ENCODE results near the gene SPO11.

SPO11 gene, protein sequence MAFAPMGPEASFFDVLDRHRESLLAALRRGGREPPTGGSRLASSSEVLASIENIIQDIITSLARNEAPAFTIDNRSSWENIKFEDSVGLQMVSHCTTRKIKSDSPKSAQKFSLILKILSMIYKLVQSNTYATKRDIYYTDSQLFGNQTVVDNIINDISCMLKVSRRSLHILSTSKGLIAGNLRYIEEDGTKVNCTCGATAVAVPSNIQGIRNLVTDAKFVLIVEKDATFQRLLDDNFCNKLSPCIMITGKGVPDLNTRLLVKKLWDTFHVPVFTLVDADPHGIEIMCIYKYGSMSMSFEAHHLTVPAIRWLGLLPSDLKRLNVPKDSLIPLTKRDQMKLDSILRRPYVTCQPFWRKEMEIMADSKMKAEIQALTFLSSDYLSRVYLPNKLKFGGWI

GRCh38 chr20:57329608-57330221, at the start of gene SPO11:
SPO11 (plus strand) TSS chr20:57329803; CDS start chr20:57329868, 65 bp downstream.
- H3K27ac ChIP-seq (ENCODE audit: low read depth, low read length), result no peak within 1 kb of the TSS
- no peaks in the 10 kb centered on the region for H3K4me1 ChIP-seq (ENCODE audit: insufficient read depth, low read length)
- no peak within 1 kb of the TSS for H3K9ac ChIP-seq (ENCODE audit: low read length)
- H3K36me3 ChIP-seq (ENCODE audit: insufficient read depth, low read length), result no peaks in the 10 kb centered on the region
- no peak within 1 kb of the TSS for H3K4me3 ChIP-seq (ENCODE audit: low read depth in 1 of 2, low read length in 2 of 2)
- no peaks in the 10 kb centered on the region for H3K9me3 ChIP-seq (ENCODE audit: low read length)
- H3K27me3 ChIP-seq (ENCODE audit: control insufficient read depth in 1 of 2, insufficient read depth in 2 of 2, low read length in 2 of 2), result peaks cover 0 to 4% of the 10 kb centered on the region in 2 donors

GRCh38 chr20:57280221-57280620, 49.4 kb upstream of the SPO11 start:
- no peaks in the 10 kb centered on the region for H3K36me3 ChIP-seq (ENCODE audit: insufficient read depth, low read length)
- no peak overlapping the region for H3K4me3 ChIP-seq (ENCODE audit: low read depth in 1 of 2, low read length in 2 of 2)
- peaks cover 7% of the 10 kb centered on the region for H3K4me1 ChIP-seq (ENCODE audit: insufficient read depth, low read length)
- no peak overlapping the region for H3K9ac ChIP-seq (ENCODE audit: low read length)
- no peak overlapping the region for H3K27ac ChIP-seq (ENCODE audit: low read depth, low read length)
- H3K9me3 ChIP-seq (ENCODE audit: low read length), result no peaks in the 10 kb centered on the region
- H3K27me3 ChIP-seq (ENCODE audit: control insufficient read depth in 1 of 2, insufficient read depth in 2 of 2, low read length in 2 of 2), result no peaks in the 10 kb centered on the region

DNA sequence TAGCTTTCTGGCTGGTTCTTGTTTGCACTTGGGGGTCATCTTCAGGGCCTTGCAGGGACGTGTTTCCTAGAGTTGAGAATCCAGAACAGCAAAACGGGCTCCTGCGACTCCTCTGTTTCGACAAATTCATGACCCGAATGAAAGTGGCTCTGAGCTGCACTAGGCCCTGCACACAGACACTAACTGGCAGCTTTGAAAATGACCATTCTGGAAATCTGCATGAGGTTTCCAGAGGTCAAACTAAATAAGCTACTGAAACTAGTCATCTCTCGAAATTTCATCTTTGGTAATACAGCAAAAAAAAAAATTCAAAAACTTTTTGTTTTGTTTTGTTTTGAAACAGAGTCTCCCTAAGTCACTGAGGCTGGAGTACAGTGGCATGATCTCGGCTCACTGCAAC, 47.7 kb upstream of the SPO11 start:
- H3K36me3 ChIP-seq (ENCODE audit: insufficient read depth, low read length), result no peaks in the 10 kb centered on the region
- no peak overlapping the region for H3K9ac ChIP-seq (ENCODE audit: low read length)
- H3K27me3 ChIP-seq (ENCODE audit: control insufficient read depth in 1 of 2, insufficient read depth in 2 of 2, low read length in 2 of 2), result no peaks in the 10 kb centered on the region
- peaks cover 7% of the 10 kb centered on the region for H3K4me1 ChIP-seq (ENCODE audit: insufficient read depth, low read length)
- no peak overlapping the region for H3K4me3 ChIP-seq (ENCODE audit: low read depth in 1 of 2, low read length in 2 of 2)
- no peak overlapping the region for H3K27ac ChIP-seq (ENCODE audit: low read depth, low read length)
- H3K9me3 ChIP-seq (ENCODE audit: low read length), result no peaks in the 10 kb centered on the region

DNA sequence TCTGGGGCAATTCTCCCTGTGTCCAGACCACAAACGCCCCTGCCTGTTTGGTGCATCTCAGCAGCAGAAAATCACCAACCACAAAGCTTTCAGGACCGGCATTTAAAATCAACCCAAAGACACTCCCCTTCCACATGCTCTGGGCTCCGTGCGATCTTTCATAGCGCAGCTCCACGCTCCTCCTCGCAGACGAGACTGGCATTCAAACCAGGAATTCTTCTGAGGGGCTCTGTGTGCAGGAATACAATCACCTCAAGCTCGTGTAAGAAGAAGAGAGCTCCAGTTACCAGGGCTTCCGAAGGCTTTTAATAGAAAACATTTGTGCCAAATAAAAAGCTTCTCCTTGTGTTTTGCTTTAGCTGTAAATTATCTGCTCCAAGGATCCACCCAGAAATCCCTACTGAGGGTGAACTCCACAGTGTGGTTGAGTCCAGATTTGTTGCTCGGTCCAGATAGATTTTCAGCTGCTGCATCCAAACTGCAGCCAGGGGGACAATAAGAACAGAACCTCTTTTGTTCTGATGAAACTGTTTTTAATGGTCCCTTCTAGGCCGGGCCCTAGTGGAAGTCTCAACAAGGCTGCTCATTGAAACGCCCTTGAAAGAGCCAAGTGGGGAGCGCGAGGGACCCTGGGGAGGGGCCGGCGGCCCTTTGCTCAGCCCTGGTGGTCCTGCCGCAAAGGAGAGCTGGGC, 46.8 kb upstream of the SPO11 start:
- H3K4me3 ChIP-seq (ENCODE audit: low read depth in 1 of 2, low read length in 2 of 2), result no peak overlapping the region
- peaks cover 13% of the 10 kb centered on the region for H3K4me1 ChIP-seq (ENCODE audit: insufficient read depth, low read length)
- H3K27me3 ChIP-seq (ENCODE audit: control insufficient read depth in 1 of 2, insufficient read depth in 2 of 2, low read length in 2 of 2), result no peaks in the 10 kb centered on the region
- H3K36me3 ChIP-seq (ENCODE audit: insufficient read depth, low read length), result no peaks in the 10 kb centered on the region
- H3K9ac ChIP-seq (ENCODE audit: low read length), result no peak overlapping the region
- no peaks in the 10 kb centered on the region for H3K9me3 ChIP-seq (ENCODE audit: low read length)
- no peak overlapping the region for H3K27ac ChIP-seq (ENCODE audit: low read depth, low read length)

DNA sequence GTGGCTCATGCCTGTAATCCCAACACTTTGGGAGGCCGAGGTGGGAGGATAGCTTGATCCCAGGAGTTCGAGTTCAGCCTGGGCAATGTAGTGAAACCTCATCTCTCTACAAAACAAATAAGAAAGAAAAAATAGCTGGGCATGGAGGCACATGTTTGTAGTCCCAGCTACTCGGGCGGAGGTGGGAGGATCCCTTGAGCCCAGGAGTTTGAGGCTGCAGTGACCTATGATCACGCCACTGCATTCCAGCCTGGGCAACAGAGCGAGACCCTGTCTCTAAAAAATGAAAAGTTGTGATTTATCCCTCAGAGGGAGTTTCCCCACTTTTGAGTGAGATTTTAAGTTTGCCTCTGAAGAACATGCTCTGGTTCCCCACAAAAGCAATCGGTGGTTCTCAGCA, 45.7 kb upstream of the SPO11 start:
- H3K9me3 ChIP-seq (ENCODE audit: low read length), result no peaks in the 10 kb centered on the region
- H3K27ac ChIP-seq (ENCODE audit: low read depth, low read length), result no peak overlapping the region
- no peaks in the 10 kb centered on the region for H3K36me3 ChIP-seq (ENCODE audit: insufficient read depth, low read length)
- peaks cover 23% of the 10 kb centered on the region for H3K4me1 ChIP-seq (ENCODE audit: insufficient read depth, low read length)
- H3K27me3 ChIP-seq (ENCODE audit: control insufficient read depth in 1 of 2, insufficient read depth in 2 of 2, low read length in 2 of 2), result peaks cover 0 to 2% of the 10 kb centered on the region in 2 donors
- H3K9ac ChIP-seq (ENCODE audit: low read length), result no peak overlapping the region
- H3K4me3 ChIP-seq (ENCODE audit: low read depth in 1 of 2, low read length in 2 of 2), result no peak overlapping the region

- Histone ChIP-seq H3K4me3 (ENCODE audit: low read depth in 1 of 2, low read length in 2 of 2) (no peak overlapping the region), H3K27me3 (ENCODE audit: control insufficient read depth in 1 of 2, insufficient read depth in 2 of 2, low read length in 2 of 2) (peaks cover 4 to 13% of the 10 kb centered on the region in 2 donors), H3K27ac (ENCODE audit: low read depth, low read length) (no peak overlapping the region), H3K9me3 (ENCODE audit: low read length) (no peaks in the 10 kb centered on the region), H3K4me1 (ENCODE audit: insufficient read depth, low read length) (peaks cover 34% of the 10 kb centered on the region), H3K9ac (ENCODE audit: low read length) (no peak overlapping the region), H3K36me3 (ENCODE audit: insufficient read depth, low read length) (no peaks in the 10 kb centered on the region)
Measured at GRCh38 chr20:57287007-57287880, 42.4 kb upstream of the SPO11 start.

DNA sequence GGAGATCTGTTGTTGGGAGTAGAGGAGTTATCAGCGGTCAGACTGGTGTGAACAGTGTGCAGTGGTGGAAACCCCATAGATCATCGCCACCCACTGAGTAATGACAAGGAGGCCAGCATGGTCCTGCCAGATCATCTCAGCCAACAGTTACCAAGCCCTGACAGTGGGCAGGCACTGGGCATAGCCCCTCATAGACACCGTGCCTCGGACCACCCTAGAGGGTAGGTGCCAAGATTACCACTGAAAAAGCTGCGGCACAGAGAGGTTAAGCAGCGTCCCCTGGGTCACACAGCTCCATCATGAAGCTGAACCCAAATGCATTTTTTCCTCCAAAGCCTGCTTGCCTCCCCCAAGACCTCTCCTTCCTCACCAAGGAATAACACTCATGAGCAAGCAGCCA, 41.7 kb upstream of the SPO11 start:
- H3K4me3 ChIP-seq (ENCODE audit: low read depth in 1 of 2, low read length in 2 of 2), result no peak overlapping the region
- no peaks in the 10 kb centered on the region for H3K9me3 ChIP-seq (ENCODE audit: low read length)
- H3K4me1 ChIP-seq (ENCODE audit: insufficient read depth, low read length), result peaks cover 33% of the 10 kb centered on the region
- H3K27me3 ChIP-seq (ENCODE audit: control insufficient read depth in 1 of 2, insufficient read depth in 2 of 2, low read length in 2 of 2), result peaks cover 4 to 19% of the 10 kb centered on the region in 2 donors
- no peak overlapping the region for H3K9ac ChIP-seq (ENCODE audit: low read length)
- no peak overlapping the region for H3K27ac ChIP-seq (ENCODE audit: low read depth, low read length)
- no peaks in the 10 kb centered on the region for H3K36me3 ChIP-seq (ENCODE audit: insufficient read depth, low read length)

- peaks cover 4 to 20% of the 10 kb centered on the region in 2 donors for H3K27me3 ChIP-seq (ENCODE audit: control insufficient read depth in 1 of 2, insufficient read depth in 2 of 2, low read length in 2 of 2)
Measured at GRCh38 chr20:57288651-57289277, 40.8 kb upstream of the SPO11 start.

DNA sequence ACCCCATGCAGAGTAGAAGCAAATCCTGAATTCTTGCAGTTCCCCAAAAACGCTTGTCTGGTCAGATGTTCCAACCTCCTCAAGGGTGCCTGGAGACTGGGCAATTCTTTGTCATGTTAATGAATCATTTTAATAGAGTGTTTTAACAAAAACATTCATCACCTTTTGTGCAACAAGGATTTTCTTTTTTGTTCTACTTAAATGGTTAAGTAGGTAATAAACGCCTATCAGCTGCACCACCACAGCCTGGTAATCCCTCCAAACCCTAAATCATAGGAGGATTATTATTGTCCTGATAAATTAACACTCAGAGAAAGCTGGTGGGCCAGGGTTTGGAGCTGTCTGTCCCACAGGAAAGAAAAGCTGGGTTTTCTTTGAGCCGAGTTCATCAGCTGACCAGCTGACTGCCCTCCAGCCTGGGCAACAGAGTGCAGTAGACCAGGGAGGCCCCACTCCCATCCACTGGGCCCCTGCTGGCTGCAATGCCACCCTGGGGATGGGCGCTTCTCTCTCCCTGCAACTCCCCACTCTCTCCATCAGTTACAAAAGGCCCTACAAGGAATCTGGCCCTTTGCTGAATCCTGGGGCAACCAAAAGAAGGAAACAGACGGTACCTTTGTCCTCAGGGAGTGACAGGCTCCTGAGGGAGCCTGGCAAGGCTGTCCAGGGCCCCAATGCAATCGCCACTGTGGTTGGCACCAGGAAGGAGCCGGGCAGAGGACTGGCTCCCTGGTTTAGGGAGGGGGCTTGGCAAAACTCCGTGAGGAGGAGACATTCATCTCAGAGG, 40.0 kb upstream of the SPO11 start:
- H3K36me3 ChIP-seq (ENCODE audit: insufficient read depth, low read length), result no peaks in the 10 kb centered on the region
- H3K27me3 ChIP-seq (ENCODE audit: control insufficient read depth in 1 of 2, insufficient read depth in 2 of 2, low read length in 2 of 2), result peaks cover 4 to 23% of the 10 kb centered on the region in 2 donors
- H3K4me3 ChIP-seq (ENCODE audit: low read depth in 1 of 2, low read length in 2 of 2), result no peak overlapping the region
- H3K4me1 ChIP-seq (ENCODE audit: insufficient read depth, low read length), result peaks cover 27% of the 10 kb centered on the region
- no peak overlapping the region for H3K27ac ChIP-seq (ENCODE audit: low read depth, low read length)
- H3K9ac ChIP-seq (ENCODE audit: low read length), result no peak overlapping the region
- no peaks in the 10 kb centered on the region for H3K9me3 ChIP-seq (ENCODE audit: low read length)

More at GRCh38 chr20:57288651-57289277, 40.8 kb upstream of the SPO11 start:
- Histone ChIP-seq H3K9ac (ENCODE audit: low read length) (no peak overlapping the region), H3K27ac (ENCODE audit: low read depth, low read length) (no peak overlapping the region), H3K36me3 (ENCODE audit: insufficient read depth, low read length) (no peaks in the 10 kb centered on the region), H3K4me1 (ENCODE audit: insufficient read depth, low read length) (peaks cover 27% of the 10 kb centered on the region), H3K4me3 (ENCODE audit: low read depth in 1 of 2, low read length in 2 of 2) (no peak overlapping the region), H3K9me3 (ENCODE audit: low read length) (no peaks in the 10 kb centered on the region)

GRCh38 chr20:57290178-57290484, 39.5 kb upstream of the SPO11 start:
- Histone ChIP-seq H3K36me3 (ENCODE audit: insufficient read depth, low read length) (no peaks in the 10 kb centered on the region), H3K27ac (ENCODE audit: low read depth, low read length) (no peak overlapping the region), H3K27me3 (ENCODE audit: control insufficient read depth in 1 of 2, insufficient read depth in 2 of 2, low read length in 2 of 2) (peaks cover 4 to 23% of the 10 kb centered on the region in 2 donors), H3K4me3 (ENCODE audit: low read depth in 1 of 2, low read length in 2 of 2) (no peak overlapping the region), H3K9ac (ENCODE audit: low read length) (no peak overlapping the region), H3K4me1 (ENCODE audit: insufficient read depth, low read length) (peaks cover 27% of the 10 kb centered on the region), H3K9me3 (ENCODE audit: low read length) (no peaks in the 10 kb centered on the region)
